WTC11 (cell line): ENCODE results near the gene AK3. TPM values are rescaled to one million over a fixed set of nuclear protein-coding genes. Genes with fewer than 3 reads are reported as not detected.

Source experiments
- ATF1 ChIP-seq: sonication (generic); formaldehyde crosslinking; IDR thresholded peaks from 2 replicates; pipeline ENCODE4 v1.8.1; 2023; ENCODE audit warnings: mild to moderate bottlenecking, moderate library complexity, missing genetic modification reagents
- ATF3 ChIP-seq: sonication (generic); formaldehyde crosslinking; conservative IDR thresholded peaks from 2 replicates; pipeline ENCODE4 v1.8.1; 2022; ENCODE audit warnings: mild to moderate bottlenecking, missing genetic modification reagents
- CREB1 ChIP-seq: sonication (generic); formaldehyde crosslinking; IDR thresholded peaks from 2 replicates; pipeline ENCODE4 v1.8.0; 2023; ENCODE audit warnings: mild to moderate bottlenecking, missing genetic modification reagents
- CREM ChIP-seq: sonication (generic); formaldehyde crosslinking; IDR thresholded peaks from 2 replicates; pipeline ENCODE4 v1.8.1; 2022; ENCODE audit warnings: mild to moderate bottlenecking, missing genetic modification reagents, moderate library complexity
- ELF4 ChIP-seq: sonication (generic); formaldehyde crosslinking; IDR thresholded peaks from 2 replicates; pipeline ENCODE4 v1.8.1; 2022; ENCODE audit warnings: low read depth, mild to moderate bottlenecking, moderate library complexity, missing genetic modification reagents
- ESRRA ChIP-seq: sonication (generic); formaldehyde crosslinking; IDR thresholded peaks from 2 replicates; pipeline ENCODE4 v1.8.1; 2022; ENCODE audit warnings: mild to moderate bottlenecking, missing genetic modification reagents, borderline replicate concordance
- FOXJ3 ChIP-seq: sonication (generic); formaldehyde crosslinking; IDR thresholded peaks from 2 replicates; pipeline ENCODE4 v1.9.0; 2021; ENCODE audit warnings: missing genetic modification reagents, mild to moderate bottlenecking, borderline replicate concordance
- FOXP1 ChIP-seq: sonication (generic); formaldehyde crosslinking; IDR thresholded peaks from 2 replicates; pipeline ENCODE4 v1.8.0; 2022; ENCODE audit warnings: missing genetic modification reagents, mild to moderate bottlenecking, moderate library complexity, borderline replicate concordance
- MYBL2 ChIP-seq: sonication (generic); formaldehyde crosslinking; IDR thresholded peaks from 2 replicates; pipeline ENCODE4 v1.8.1; 2023; ENCODE audit warnings: mild to moderate bottlenecking, moderate library complexity, missing genetic modification reagents
- NR2C2 ChIP-seq: sonication (generic); formaldehyde crosslinking; IDR thresholded peaks from 2 replicates; pipeline ENCODE4 v1.8.0; 2022; ENCODE audit warnings: mild to moderate bottlenecking, missing genetic modification reagents
- PRDM15 ChIP-seq: sonication (generic); formaldehyde crosslinking; IDR thresholded peaks from 2 replicates; pipeline ENCODE4 v1.8.0; 2022; ENCODE audit warnings: missing genetic modification reagents
- SOX15 ChIP-seq: fragments of 250-450 bp; sonication (Bioruptor Pico); IDR thresholded peaks from 2 replicates; pipeline ENCODE4 v1.9.0; 2021; ENCODE audit warnings: mild to moderate bottlenecking
- SP1 ChIP-seq: sonication (generic); formaldehyde crosslinking; conservative IDR thresholded peaks from 2 replicates; pipeline ENCODE4 v1.8.1; 2022; ENCODE audit warnings: missing genetic modification reagents
- TEAD1 ChIP-seq: sonication (generic); formaldehyde crosslinking; IDR thresholded peaks from 2 replicates; pipeline ENCODE4 v1.8.0; 2022; ENCODE audit warnings: mild to moderate bottlenecking, missing genetic modification reagents
- TEAD4 ChIP-seq: sonication (generic); formaldehyde crosslinking; IDR thresholded peaks from 2 replicates; pipeline ENCODE4 v1.8.0; 2022; ENCODE audit warnings: mild to moderate bottlenecking, missing genetic modification reagents
- USF1 ChIP-seq: sonication (generic); formaldehyde crosslinking; IDR thresholded peaks from 2 replicates; pipeline ENCODE4 v1.8.0; 2022; ENCODE audit warnings: mild to moderate bottlenecking, missing genetic modification reagents
- ZNF121 ChIP-seq: sonication (generic); formaldehyde crosslinking; IDR thresholded peaks from 2 replicates; pipeline ENCODE4 v1.8.0; 2023; ENCODE audit warnings: missing genetic modification reagents
- ZNF263 ChIP-seq: sonication (generic); formaldehyde crosslinking; IDR thresholded peaks from 2 replicates; pipeline ENCODE4 v1.8.1; 2022; ENCODE audit warnings: low read depth, mild to moderate bottlenecking, moderate library complexity, missing genetic modification reagents
- ZNF671 ChIP-seq: fragments of 250-450 bp; sonication (Bioruptor Pico); IDR thresholded peaks from 2 replicates; pipeline ENCODE4 v1.8.0; 2021; ENCODE audit warnings: mild to moderate bottlenecking
- ZSCAN18 ChIP-seq: fragments of 250-450 bp; sonication (Bioruptor Pico); IDR thresholded peaks from 2 replicates; pipeline ENCODE4 v2.1.2; 2022; ENCODE audit warnings: mild to moderate bottlenecking, moderate library complexity
- total RNA-seq: library from RNA; stranded (reverse); gene quantifications from 3 replicates; pipeline ENCODE4 v1.2.3, GENCODE V29; 2021
- TF ChIP-seq, protein P1 (sequence below): sonication (generic); formaldehyde crosslinking; IDR thresholded peaks from 2 replicates; pipeline ENCODE4 v1.8.1; 2023; ENCODE audit warnings: mild to moderate bottlenecking, missing genetic modification reagents, moderate library complexity
- TF ChIP-seq, protein P2 (sequence below): fragments of 250-450 bp; sonication (Bioruptor Pico); conservative IDR thresholded peaks from 2 replicates; pipeline ENCODE4 v1.9.0; 2021; ENCODE audit warnings: mild to moderate bottlenecking
- TF ChIP-seq, protein P3 (sequence below): sonication (generic); formaldehyde crosslinking; conservative IDR thresholded peaks from 2 replicates; pipeline ENCODE4 v1.8.1; 2023; ENCODE audit warnings: mild to moderate bottlenecking, low read depth, missing genetic modification reagents, moderate library complexity

AK3 gene
- total RNA-seq, 1 experiment from 2014 or later, result 28.5 TPM

DNA sequence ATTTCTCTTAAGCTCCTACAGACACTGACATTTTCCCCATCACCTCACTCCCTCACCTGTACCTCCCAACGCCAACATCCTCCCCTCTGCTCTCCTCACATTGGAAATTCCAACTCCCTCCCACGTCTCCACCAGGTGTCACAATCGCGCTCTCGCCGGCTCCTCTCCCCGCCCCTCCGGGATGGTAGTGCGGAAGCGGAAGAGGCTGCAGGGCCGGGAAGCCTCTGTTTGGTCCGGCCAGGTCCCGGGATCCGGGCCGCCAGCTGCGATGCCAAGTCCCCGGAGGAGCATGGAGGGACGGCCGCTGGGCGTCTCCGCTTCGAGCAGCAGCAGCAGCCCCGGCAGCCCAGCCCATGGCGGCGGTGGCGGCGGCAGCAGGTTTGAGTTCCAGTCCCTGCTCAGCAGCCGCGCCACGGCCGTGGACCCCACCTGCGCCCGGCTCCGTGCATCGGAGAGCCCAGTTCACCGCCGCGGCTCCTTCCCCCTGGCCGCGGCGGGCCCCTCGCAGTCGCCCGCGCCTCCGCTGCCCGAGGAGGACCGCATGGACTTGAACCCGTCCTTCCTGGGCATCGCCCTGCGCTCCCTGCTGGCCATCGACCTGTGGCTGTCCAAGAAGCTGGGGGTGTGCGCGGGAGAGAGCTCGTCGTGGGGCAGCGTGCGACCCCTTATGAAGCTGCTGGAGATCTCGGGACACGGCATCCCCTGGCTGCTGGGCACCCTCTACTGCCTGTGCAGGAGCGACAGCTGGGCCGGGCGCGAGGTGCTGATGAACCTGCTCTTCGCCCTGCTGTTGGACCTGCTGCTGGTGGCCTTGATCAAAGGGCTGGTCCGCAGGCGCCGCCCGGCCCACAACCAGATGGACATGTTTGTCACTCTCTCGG lies 78.7 kb downstream of the AK3 start, which contains the start of gene PLPP6 (continued):
- TF ChIP-seq ATF3 (no peak), NR2C2 (CRISPR knock-in tag) (no peak), ATF1 (CRISPR knock-in tag) (no peak), TEAD4 (no peak), USF1 (no peak), ESRRA (CRISPR knock-in tag) (0 out of 2 replicates have a peak, but pooled peaks have one; percentile 62), PRDM15 (no peak), ELF4 (CRISPR knock-in tag) (no peak), CREB1 (0 out of 2 replicates have a peak, but pooled peaks have one; percentile 27), ZNF263 (0 out of 2 replicates have a peak, but pooled peaks have one; percentile 50), ZNF671 (CRISPR knock-in tag) (no peak), SP1 (CRISPR knock-in tag) (peak; percentile 85), SOX15 (CRISPR knock-in tag) (no peak), ZNF121 (CRISPR knock-in tag) (no peak), FOXP1 (CRISPR knock-in tag) (peak; percentile 66; the same call in 1 of the 2 replicates), CREM (peak; percentile 73; the same call in 1 of the 2 replicates), ZSCAN18 (CRISPR knock-in tag) (no peak), MYBL2 (CRISPR knock-in tag) (peak; percentile 69; the same call in 1 of the 2 replicates), FOXJ3 (CRISPR knock-in tag) (no peak), TEAD1 (CRISPR knock-in tag) (peak; percentile 91)
- TF ChIP-seq, protein P1, sequence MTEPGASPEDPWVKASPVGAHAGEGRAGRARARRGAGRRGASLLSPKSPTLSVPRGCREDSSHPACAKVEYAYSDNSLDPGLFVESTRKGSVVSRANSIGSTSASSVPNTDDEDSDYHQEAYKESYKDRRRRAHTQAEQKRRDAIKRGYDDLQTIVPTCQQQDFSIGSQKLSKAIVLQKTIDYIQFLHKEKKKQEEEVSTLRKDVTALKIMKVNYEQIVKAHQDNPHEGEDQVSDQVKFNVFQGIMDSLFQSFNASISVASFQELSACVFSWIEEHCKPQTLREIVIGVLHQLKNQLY (CRISPR knock-in tag), result 0 out of 2 replicates have a peak, but pooled peaks have one; percentile 67
- TF ChIP-seq, protein P2, sequence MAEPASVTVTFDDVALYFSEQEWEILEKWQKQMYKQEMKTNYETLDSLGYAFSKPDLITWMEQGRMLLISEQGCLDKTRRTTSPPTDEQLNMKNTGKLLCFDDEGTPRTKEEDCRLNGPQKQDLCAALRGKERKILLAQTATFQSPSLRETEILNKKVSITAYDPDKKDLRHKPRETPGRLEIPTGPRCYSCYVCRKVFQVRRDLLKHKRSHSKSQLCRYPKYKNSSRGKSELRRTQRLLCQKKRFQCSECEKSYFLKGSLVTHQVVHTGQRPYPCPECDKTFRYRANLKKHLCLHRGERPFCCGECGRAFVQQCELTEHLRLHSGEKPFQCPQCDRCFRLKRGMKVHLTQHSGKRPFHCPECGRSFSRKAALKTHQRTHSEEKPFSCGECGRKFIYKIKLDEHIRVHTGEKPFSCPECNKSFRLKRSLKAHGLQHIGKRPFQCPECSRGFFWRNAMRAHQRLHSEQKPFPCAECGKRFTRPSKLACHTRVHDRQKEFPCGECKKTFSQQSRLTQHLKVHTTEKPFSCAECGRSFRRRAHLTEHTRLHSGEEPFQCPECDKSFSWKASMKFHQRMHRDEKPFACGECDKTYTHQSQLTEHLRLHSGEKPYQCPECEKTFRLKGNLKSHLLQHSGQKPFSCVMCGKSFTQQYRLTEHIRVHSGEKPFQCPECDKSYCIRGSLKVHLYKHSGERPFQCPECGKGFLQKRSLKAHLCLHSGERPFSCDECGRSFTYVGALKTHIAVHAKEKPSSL (CRISPR knock-in tag), result no peak
- TF ChIP-seq, protein P3, sequence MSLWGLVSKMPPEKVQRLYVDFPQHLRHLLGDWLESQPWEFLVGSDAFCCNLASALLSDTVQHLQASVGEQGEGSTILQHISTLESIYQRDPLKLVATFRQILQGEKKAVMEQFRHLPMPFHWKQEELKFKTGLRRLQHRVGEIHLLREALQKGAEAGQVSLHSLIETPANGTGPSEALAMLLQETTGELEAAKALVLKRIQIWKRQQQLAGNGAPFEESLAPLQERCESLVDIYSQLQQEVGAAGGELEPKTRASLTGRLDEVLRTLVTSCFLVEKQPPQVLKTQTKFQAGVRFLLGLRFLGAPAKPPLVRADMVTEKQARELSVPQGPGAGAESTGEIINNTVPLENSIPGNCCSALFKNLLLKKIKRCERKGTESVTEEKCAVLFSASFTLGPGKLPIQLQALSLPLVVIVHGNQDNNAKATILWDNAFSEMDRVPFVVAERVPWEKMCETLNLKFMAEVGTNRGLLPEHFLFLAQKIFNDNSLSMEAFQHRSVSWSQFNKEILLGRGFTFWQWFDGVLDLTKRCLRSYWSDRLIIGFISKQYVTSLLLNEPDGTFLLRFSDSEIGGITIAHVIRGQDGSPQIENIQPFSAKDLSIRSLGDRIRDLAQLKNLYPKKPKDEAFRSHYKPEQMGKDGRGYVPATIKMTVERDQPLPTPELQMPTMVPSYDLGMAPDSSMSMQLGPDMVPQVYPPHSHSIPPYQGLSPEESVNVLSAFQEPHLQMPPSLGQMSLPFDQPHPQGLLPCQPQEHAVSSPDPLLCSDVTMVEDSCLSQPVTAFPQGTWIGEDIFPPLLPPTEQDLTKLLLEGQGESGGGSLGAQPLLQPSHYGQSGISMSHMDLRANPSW (CRISPR knock-in tag), result no peak
